PC-9 (cell line): Measurements from ENCODE around the gene MICALL2.

Experiments
- EZH2 ChIP-seq: fragments of 200-600 bp; sonication (generic); IDR thresholded peaks from 2 replicates; pipeline ENCODE4 v1.8.0; 2017; ENCODE audit warnings: antibody characterized with exemption, low read depth
- TF ChIP-seq, protein P1 (sequence below): fragments of 200-600 bp; sonication (generic); conservative IDR thresholded peaks from 2 replicates; pipeline ENCODE4 v1.6.1; 2017; ENCODE audit warnings: mixed run types, antibody characterized with exemption, mild to moderate bottlenecking, moderate library complexity

DNA sequence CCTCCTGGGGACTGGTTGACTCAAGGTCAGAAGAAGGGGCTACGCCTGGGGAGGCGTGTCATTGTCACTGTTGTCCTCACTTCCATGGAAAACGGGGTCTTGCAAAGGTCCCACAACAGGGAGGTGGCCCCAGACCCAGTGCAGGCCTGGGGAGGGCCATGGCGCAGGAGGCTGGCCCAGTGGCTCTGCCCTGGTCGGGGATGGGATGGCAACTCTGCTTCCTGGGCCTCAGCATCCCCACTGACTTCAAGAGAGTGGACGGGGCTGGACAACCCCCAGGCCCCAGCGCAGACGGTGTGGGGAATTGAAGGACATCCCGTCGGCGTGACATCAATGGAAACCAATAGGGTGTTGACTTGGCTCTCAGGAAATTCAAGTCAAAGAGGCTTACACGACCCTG lies 35.2 kb downstream of the MICALL2 start:
- TF ChIP-seq, protein P1, sequence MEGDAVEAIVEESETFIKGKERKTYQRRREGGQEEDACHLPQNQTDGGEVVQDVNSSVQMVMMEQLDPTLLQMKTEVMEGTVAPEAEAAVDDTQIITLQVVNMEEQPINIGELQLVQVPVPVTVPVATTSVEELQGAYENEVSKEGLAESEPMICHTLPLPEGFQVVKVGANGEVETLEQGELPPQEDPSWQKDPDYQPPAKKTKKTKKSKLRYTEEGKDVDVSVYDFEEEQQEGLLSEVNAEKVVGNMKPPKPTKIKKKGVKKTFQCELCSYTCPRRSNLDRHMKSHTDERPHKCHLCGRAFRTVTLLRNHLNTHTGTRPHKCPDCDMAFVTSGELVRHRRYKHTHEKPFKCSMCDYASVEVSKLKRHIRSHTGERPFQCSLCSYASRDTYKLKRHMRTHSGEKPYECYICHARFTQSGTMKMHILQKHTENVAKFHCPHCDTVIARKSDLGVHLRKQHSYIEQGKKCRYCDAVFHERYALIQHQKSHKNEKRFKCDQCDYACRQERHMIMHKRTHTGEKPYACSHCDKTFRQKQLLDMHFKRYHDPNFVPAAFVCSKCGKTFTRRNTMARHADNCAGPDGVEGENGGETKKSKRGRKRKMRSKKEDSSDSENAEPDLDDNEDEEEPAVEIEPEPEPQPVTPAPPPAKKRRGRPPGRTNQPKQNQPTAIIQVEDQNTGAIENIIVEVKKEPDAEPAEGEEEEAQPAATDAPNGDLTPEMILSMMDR: no peak
- no peak for TF ChIP-seq EZH2
